PFSK-1 (cell line): ENCODE data around the gene KCNA2.

Experiments
- POLR2AphosphoS5 ChIP-seq: IDR thresholded peaks from 2 replicates; pipeline ENCODE4 v1.6.1; 2012; ENCODE audit warnings: low read depth, mild to moderate bottlenecking, control low read depth, low read length, moderate library complexity
- REST ChIP-seq, 2 experiments: IDR thresholded peaks; 2 replicates each; pipeline versions ENCODE4 v1.6.1 to v1.8.0; 2011 to 2012; ENCODE audit warnings: low read depth in 2 of 2, low read length in 2 of 2, control low read depth in 1 of 2, inconsistent platforms in 1 of 2, mild to moderate bottlenecking in 1 of 2, moderate library complexity in 1 of 2; ENCODE audit not compliant: insufficient read depth in 1 of 2
- TAF1 ChIP-seq: IDR thresholded peaks from 2 replicates; pipeline ENCODE4 v1.6.1; 2012; ENCODE audit warnings: low read length, control low read depth, borderline replicate concordance; ENCODE audit not compliant: insufficient read depth

DNA sequence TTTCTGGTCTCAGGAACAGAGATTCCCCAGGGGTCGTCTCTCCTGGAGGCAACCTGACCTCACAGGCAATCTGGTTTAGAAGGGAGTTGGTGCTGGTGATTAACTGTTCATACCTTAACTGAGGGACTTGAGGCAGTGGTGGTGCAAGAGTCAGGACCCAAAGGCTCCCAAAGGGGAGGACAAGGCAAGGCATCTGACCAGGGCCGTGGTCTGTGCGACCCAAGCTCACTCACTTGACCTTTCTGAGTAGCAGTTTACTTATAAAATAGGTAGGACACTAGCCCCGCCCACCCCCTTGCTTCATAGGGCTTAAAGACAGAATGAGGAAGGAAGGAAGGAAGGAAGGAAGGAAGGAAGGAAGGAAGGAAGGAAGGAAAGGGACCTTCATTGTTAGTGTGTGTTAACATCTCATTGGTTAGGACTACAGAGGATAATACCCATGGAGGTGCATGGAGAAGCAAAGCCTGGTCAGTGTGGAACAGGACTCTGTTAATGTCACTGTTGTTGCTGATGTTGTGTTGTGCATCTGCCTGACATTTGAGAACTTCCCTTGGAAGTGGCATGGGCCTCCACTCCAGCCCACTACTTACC lies 4.6 kb upstream of the KCNA2 start:
- TF ChIP-seq TAF1 (no peak), POLR2AphosphoS5 (no peak), REST (IDR thresholded peaks at IDR 0.05; ENCODE audit: insufficient read depth in 1 of 2, low read depth in 2 of 2, low read length in 2 of 2) (no peak)
